CD4-positive, alpha-beta T cell treated with Interleukin-6 for 4 hours (primary cell): ENCODE data around the gene MICU1.
"Not testable (repeated sequence)": the region's sequence is repeated elsewhere in the genome, so short reads cannot be mapped to it uniquely, and the experiment has no call there.

Experiments
- DNase-seq: peaks from one replicate; pipeline ENCODE4 v3.0.0-alpha.2; 2020; ENCODE audit warnings: mixed read lengths

The MICU1 gene

GRCh38 chr10:72325243-72326175, 300.4 kb downstream of the MICU1 start:
- DNase-seq: not testable (repeated sequence)

GRCh38 chr10:72323771-72324191, 302.1 kb downstream of the MICU1 start:
- DNase-seq: no peak

- DNase-seq: peak; percentile 19
Observed at GRCh38 chr10:72323108-72323749, 302.6 kb downstream of the MICU1 start.

GRCh38 chr10:72322280-72323058, 303.4 kb downstream of the MICU1 start:
- peak; percentile 82 for DNase-seq

GRCh38 chr10:72322030-72322279, 303.9 kb downstream of the MICU1 start:
- DNase-seq: no peak

- no peak for DNase-seq
Observed at GRCh38 chr10:72321248-72322029, 304.4 kb downstream of the MICU1 start.

GRCh38 chr10:72320676-72321247, 305.1 kb downstream of the MICU1 start:
- DNase-seq: peak; percentile 76

- DNase-seq: peak; percentile 93
Observed at GRCh38 chr10:72319416-72320254, 306.2 kb downstream of the MICU1 start.

- peak; percentile 24 for DNase-seq
Observed at GRCh38 chr10:72318418-72319262, 307.2 kb downstream of the MICU1 start.
